ENCODE results near the gene PTX3. TPM values are rescaled to one million over a fixed set of nuclear protein-coding genes. Genes with fewer than 3 reads are reported as not detected.

PTX3 gene
- total RNA-seq, 4 donors from 2014 or later, result 0.87 to 9.1 (median 2.5) TPM; not detected in 1

DNA sequence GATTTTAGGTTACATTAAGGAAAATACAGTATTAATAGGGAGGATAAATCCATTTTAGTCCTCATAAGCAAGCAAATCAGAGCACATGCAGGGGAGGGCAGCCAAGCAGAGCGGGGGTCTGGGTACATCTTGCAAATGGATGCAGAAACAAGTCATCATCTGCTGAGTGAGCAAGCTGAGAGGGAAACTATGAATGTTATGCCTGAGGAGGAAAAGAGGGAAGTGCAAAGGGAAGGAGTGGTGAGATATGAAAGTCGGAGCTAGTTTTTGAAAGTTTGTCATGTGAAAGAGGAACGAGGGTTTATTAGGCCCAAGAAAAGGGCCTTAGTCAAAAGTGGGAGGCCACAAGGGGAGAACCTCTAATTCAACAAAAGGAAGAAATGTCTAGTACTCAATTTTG lies 15.4 kb downstream of the PTX3 start:
- intact Hi-C loops (cut with DNase I; ENCODE audit: low total_unique reads), result no loop called here
- Histone ChIP-seq H3K4me1 (no peaks in the 10 kb centered on the region), H3K36me3 (no peaks in the 10 kb centered on the region), H3K4me3 (no peak overlapping the region), H3K27me3 (no peaks in the 10 kb centered on the region), H3K9me3 (no peaks in the 10 kb centered on the region), H3K27ac (no peak overlapping the region)
- TF ChIP-seq POLR2A (IDR thresholded peaks at IDR 0.05), result no peak
- TF ChIP-seq, protein P1, sequence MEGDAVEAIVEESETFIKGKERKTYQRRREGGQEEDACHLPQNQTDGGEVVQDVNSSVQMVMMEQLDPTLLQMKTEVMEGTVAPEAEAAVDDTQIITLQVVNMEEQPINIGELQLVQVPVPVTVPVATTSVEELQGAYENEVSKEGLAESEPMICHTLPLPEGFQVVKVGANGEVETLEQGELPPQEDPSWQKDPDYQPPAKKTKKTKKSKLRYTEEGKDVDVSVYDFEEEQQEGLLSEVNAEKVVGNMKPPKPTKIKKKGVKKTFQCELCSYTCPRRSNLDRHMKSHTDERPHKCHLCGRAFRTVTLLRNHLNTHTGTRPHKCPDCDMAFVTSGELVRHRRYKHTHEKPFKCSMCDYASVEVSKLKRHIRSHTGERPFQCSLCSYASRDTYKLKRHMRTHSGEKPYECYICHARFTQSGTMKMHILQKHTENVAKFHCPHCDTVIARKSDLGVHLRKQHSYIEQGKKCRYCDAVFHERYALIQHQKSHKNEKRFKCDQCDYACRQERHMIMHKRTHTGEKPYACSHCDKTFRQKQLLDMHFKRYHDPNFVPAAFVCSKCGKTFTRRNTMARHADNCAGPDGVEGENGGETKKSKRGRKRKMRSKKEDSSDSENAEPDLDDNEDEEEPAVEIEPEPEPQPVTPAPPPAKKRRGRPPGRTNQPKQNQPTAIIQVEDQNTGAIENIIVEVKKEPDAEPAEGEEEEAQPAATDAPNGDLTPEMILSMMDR (IDR thresholded peaks at IDR 0.05 in 4 of 5, conservative IDR thresholded peaks at IDR 0.05 in 1 of 5), result no peak
- ATAC-seq (no peak), DNase-seq (no peak)
- in situ Hi-C loops (cut with MboI; ENCODE audit: low sequenced_read_pairs in 4 of 4), result no loop called here

DNA sequence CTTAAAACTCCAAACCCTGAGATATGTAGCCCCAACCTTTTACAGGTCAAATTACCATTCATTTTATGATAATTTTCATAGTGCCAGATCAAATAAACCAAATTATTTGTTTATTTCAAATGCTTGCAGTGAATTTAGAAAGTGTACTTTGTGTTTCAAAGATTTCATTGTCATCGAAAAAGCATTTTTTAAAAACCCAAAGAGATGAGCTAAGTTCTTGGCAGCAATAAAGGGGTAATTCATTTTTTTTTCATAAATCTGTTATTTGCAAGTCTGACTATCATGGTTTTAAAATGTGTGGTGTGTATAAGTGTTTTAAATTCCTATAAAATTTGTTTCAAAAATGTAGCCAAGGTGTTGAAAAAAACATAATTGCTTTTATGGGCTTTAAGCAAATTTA lies 17.2 kb downstream of the PTX3 start:
- in situ Hi-C loops (cut with MboI; ENCODE audit: low sequenced_read_pairs in 4 of 4) (no loop called here), intact Hi-C loops (cut with DNase I; ENCODE audit: low total_unique reads) (no loop called here)
- Histone ChIP-seq H3K27ac (no peak overlapping the region), H3K9me3 (no peaks in the 10 kb centered on the region), H3K4me3 (no peak overlapping the region), H3K36me3 (no peaks in the 10 kb centered on the region), H3K27me3 (no peaks in the 10 kb centered on the region), H3K4me1 (no peaks in the 10 kb centered on the region)
- ATAC-seq, result no peak
- no peak for DNase-seq
- TF ChIP-seq, protein P1 (IDR thresholded peaks at IDR 0.05 in 4 of 5, conservative IDR thresholded peaks at IDR 0.05 in 1 of 5), result no peak
- TF ChIP-seq POLR2A (IDR thresholded peaks at IDR 0.05), result no peak

DNA sequence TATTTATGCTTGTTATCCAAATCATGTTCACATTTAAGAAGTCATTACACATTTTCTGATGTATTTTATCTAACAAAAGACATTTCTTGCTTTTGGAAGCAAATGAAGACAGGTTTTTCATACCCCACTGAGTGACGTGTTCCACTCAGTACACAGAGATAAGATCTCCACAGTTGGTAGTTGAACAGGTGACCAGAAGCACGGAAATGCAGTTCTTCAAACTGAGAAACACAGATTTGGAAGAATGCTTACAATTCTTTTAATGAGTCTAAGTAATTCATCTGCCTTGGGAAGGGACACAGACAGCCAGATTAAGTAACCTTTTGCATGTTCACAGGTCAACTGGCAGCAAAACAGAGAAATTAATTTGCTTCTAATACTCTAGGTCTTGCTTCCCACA lies 23.1 kb downstream of the PTX3 start:
- Histone ChIP-seq H3K9me3 (no peaks in the 10 kb centered on the region), H3K4me1 (no peaks in the 10 kb centered on the region), H3K27me3 (no peaks in the 10 kb centered on the region), H3K27ac (no peak overlapping the region), H3K36me3 (no peaks in the 10 kb centered on the region), H3K4me3 (no peak overlapping the region)
- DNase-seq, result no peak
- in situ Hi-C loops (cut with MboI; ENCODE audit: low sequenced_read_pairs in 4 of 4), result no loop called here
- TF ChIP-seq POLR2A (IDR thresholded peaks at IDR 0.05), result no peak
- TF ChIP-seq, protein P1 (IDR thresholded peaks at IDR 0.05 in 4 of 5, conservative IDR thresholded peaks at IDR 0.05 in 1 of 5), result no peak
- ATAC-seq, result no peak
- intact Hi-C loops (cut with DNase I; ENCODE audit: low total_unique reads), result no loop called here

DNA sequence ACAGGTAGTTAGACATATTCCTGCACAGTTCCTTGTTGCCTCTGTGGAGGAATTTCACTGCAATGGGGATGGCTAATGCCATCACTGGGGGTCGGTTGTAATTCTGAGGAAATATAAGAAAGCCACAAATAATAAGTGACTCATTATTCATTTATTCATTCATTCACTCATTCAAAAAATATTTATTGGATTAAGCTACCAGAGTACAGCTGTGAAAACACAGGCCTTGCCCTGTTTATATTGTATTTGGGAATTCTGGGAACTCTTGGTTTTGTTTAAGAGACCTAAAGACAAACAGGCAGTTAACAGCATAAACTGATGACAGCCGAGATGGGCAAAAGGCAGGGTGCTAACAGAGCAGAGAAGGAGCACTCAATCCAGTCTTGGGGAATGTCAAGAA lies 23.6 kb downstream of the PTX3 start:
- Histone ChIP-seq H3K4me1 (no peaks in the 10 kb centered on the region), H3K27me3 (no peaks in the 10 kb centered on the region), H3K9me3 (no peaks in the 10 kb centered on the region), H3K36me3 (no peaks in the 10 kb centered on the region), H3K27ac (no peak overlapping the region), H3K4me3 (no peak overlapping the region)
- DNase-seq (no peak), ATAC-seq (no peak)
- intact Hi-C loops (cut with DNase I; ENCODE audit: low total_unique reads) (no loop called here), in situ Hi-C loops (cut with MboI; ENCODE audit: low sequenced_read_pairs in 4 of 4) (no loop called here)
- TF ChIP-seq, protein P1 (IDR thresholded peaks at IDR 0.05 in 4 of 5, conservative IDR thresholded peaks at IDR 0.05 in 1 of 5), result no peak
- TF ChIP-seq POLR2A (IDR thresholded peaks at IDR 0.05), result no peak

DNA sequence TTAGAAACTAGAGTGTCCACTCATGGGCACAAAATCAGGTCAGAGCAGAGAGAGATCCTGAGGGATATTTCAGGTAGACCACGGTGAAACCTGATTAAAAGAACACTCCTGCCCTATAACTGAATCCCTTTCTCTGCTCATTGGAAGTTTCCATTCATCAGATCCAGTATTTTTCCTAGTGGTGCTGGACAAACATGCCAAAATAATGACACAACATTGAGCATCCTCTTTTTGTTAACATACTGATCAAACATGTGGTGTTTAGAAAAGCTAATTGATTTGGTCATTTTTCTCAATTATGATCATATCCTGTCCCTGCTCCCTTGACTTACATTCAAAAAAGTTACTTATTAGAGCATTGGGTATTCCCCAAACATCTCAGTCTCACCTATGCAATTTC lies 27.2 kb downstream of the PTX3 start:
- in situ Hi-C loops (cut with MboI; ENCODE audit: low sequenced_read_pairs in 4 of 4), result no loop called here
- DNase-seq, result no peak

More for the DNA sequence above, 27.2 kb downstream of the PTX3 start:
- TF ChIP-seq POLR2A (IDR thresholded peaks at IDR 0.05), result no peak
- TF ChIP-seq, protein P1 (IDR thresholded peaks at IDR 0.05 in 4 of 5, conservative IDR thresholded peaks at IDR 0.05 in 1 of 5), result no peak
- Histone ChIP-seq H3K27me3 (no peaks in the 10 kb centered on the region), H3K4me1 (no peaks in the 10 kb centered on the region), H3K36me3 (no peaks in the 10 kb centered on the region), H3K27ac (no peak overlapping the region), H3K9me3 (no peaks in the 10 kb centered on the region), H3K4me3 (no peak overlapping the region)
- ATAC-seq, result no peak
- intact Hi-C loops (cut with DNase I; ENCODE audit: low total_unique reads), result no loop called here
